Right lobe of liver (tissue), 6 donors: ENCODE data around the gene LRMDA. TPM values are rescaled to one million over a fixed set of nuclear protein-coding genes. Genes with fewer than 3 reads are reported as not detected.
A peak's percentile ranks its signal among the peaks of the same experiment; 100 is the strongest.

Source experiments
- ATAC-seq, 4 donors: fragments of 200-7000 bp; cut with Tn5 transposase; one replicate each; pipeline ENCODE4 v1.9.1; 2020; ENCODE audit warnings: mild to moderate bottlenecking in 4 of 4, moderate library complexity in 4 of 4
- DNase-seq, 3 donors: peaks; one replicate each; pipeline ENCODE4 v3.0.0-alpha.2; 2020
- H3K27ac ChIP-seq, 3 donors: fragments of 200-600 bp; one replicate each; pipeline ENCODE4 v1.8.0; 2022
- H3K27me3 ChIP-seq, 2 donors: fragments of 200-600 bp; one replicate each; pipeline ENCODE4 v1.8.0; 2022
- H3K36me3 ChIP-seq, 4 donors: fragments of 200-600 bp; sonication (generic) in 1 of 4; one replicate each; pipeline versions ENCODE4 v1.5.1 to v1.8.0; 2017 to 2022; ENCODE audit warnings: control low read depth in 1 of 4
- H3K4me1 ChIP-seq, 4 donors: fragments of 200-600 bp; sonication (generic) in 1 of 4; one replicate each; pipeline versions ENCODE4 v1.5.1 to v1.8.0; 2017 to 2022; ENCODE audit warnings: control low read depth in 1 of 4
- H3K4me3 ChIP-seq, 3 donors: fragments of 200-600 bp; one replicate each; pipeline ENCODE4 v1.8.0; 2022
- H3K9me3 ChIP-seq, 4 donors: fragments of 200-600 bp; sonication (generic) in 1 of 4; one replicate each; pipeline versions ENCODE4 v1.5.1 to v1.8.0; 2017 to 2022; ENCODE audit warnings: control low read depth in 1 of 4
- CTCF ChIP-seq, 4 donors: fragments of 200-600 bp in 3 of 4; fragments of 450-650 bp in 1 of 4; IDR thresholded peaks; one replicate each; pipeline versions ENCODE4 v1.5.1 to v1.8.0; 2016 to 2022; ENCODE audit warnings: antibody characterized with exemption in 4 of 4, mild to moderate bottlenecking in 2 of 4
- POLR2A ChIP-seq: fragments of 450-650 bp; IDR thresholded peaks from one replicate; pipeline ENCODE4 v1.6.1; 2017; ENCODE audit warnings: antibody characterized with exemption, mild to moderate bottlenecking
- WGBS: methylation state at CpG from one replicate; pipeline ENCODE4 v1.1.6; 2018; ENCODE audit warnings: low coverage, low lambda C conversion rate; ENCODE audit not compliant: insufficient coverage; ENCODE audit errors: missing lambda C conversion rate; 5-methylcytosine and 5-hydroxymethylcytosine counted together
- intact Hi-C, 2 donors: fragments of 100-400 bp; cut with DNase I; formaldehyde crosslinking; loops; one replicate each; pipeline versions ENCODE4 v1.11.2 to v1.14.1; 2022
- total RNA-seq, 6 experiments: library from RNA; depleted of rRNA in 2 of 6; stranded (reverse); fragments of >200 nt in 2 of 6; fragmentation: NEBNext Ultra II Directional in 3 of 6; extraction: Animal tissue kit (Norgen Biotek cat#: 25700) in 3 of 6; gene quantifications; one replicate each; pipeline versions ENCODE4 v1.1.0 to v1.2.4, GENCODE V29; 2016 to 2023
- donor health status: DM: no; HTN: yes; CAD: no.
- donor health status: DM: no; HTN: no; CAD: no.
- donor health status: DM: no; HTN: no; CAD: no.
- donor health status: DM: no; HTN: yes; CAD: no.
- donor health status: DM: no; HTN: yes; CAD: no.

Gene LRMDA
- total RNA-seq, 6 experiments from 2014 or later, result 9.9 to 19.9 (median 16.3) TPM

GRCh38 chr10:75720157-75720556, 288.7 kb downstream of the LRMDA start:
- 86% methylated on average over 6 of the region's 7 CpGs for WGBS

GRCh38 chr10:75722020-75722419, 290.6 kb downstream of the LRMDA start:
- ATAC-seq, result no peak
- no peak overlapping the region for H3K4me3 ChIP-seq
- no peaks in the 10 kb centered on the region for H3K27me3 ChIP-seq
- peaks cover 0 to 19% (median 3%) of the 10 kb centered on the region in 4 donors for H3K4me1 ChIP-seq
- no peak overlapping the region for H3K27ac ChIP-seq
- WGBS, result 98% methylated on average over 4 of the region's 4 CpGs
- no peaks in the 10 kb centered on the region for H3K36me3 ChIP-seq
- TF ChIP-seq CTCF (IDR thresholded peaks at IDR 0.05), result no peak
- no peak for TF ChIP-seq POLR2A
- intact Hi-C loops, result no loop called here
- no peak for DNase-seq
- no peaks in the 10 kb centered on the region for H3K9me3 ChIP-seq

More at GRCh38 chr10:75720157-75720556, 288.7 kb downstream of the LRMDA start:
- Histone ChIP-seq H3K4me1 (peaks cover 0 to 11% (median 0%) of the 10 kb centered on the region in 4 donors), H3K4me3 (no peak overlapping the region), H3K36me3 (no peaks in the 10 kb centered on the region), H3K27me3 (no peaks in the 10 kb centered on the region), H3K27ac (no peak overlapping the region), H3K9me3 (no peaks in the 10 kb centered on the region)
- DNase-seq (no peak), ATAC-seq (no peak)
- intact Hi-C loops, result no loop called here
- TF ChIP-seq CTCF (IDR thresholded peaks at IDR 0.05) (no peak), POLR2A (no peak)

- intact Hi-C loops, result no loop called here
- H3K27me3 ChIP-seq, result no peaks in the 10 kb centered on the region
- no peaks in the 10 kb centered on the region for H3K36me3 ChIP-seq
- TF ChIP-seq CTCF (IDR thresholded peaks at IDR 0.05) (no peak), POLR2A (no peak)
- ATAC-seq, result peak in 3 of 4 donors; percentile 10 to 38 (median 37)
- H3K9me3 ChIP-seq, result no peaks in the 10 kb centered on the region
- DNase-seq, result no peak
- peaks cover 0 to 25% (median 3%) of the 10 kb centered on the region in 4 donors for H3K4me1 ChIP-seq
- H3K4me3 ChIP-seq, result no peak overlapping the region
- H3K27ac ChIP-seq, result no peak overlapping the region
- 100% methylated on average over 2 of the region's 2 CpGs for WGBS
Observed at GRCh38 chr10:75722609-75723008, 291.2 kb downstream of the LRMDA start.

- TF ChIP-seq POLR2A (no peak), CTCF (IDR thresholded peaks at IDR 0.05) (no peak)
- H3K4me3 ChIP-seq, result no peak overlapping the region
- WGBS, result 77% methylated on average over 8 of the region's 9 CpGs
- intact Hi-C loops, result no loop called here
- peaks cover 0 to 22% (median 3%) of the 10 kb centered on the region in 4 donors for H3K4me1 ChIP-seq
- H3K9me3 ChIP-seq, result no peaks in the 10 kb centered on the region
- ATAC-seq, result peak; percentile 51 to 79 (median 56)
- no peaks in the 10 kb centered on the region for H3K36me3 ChIP-seq
- no peaks in the 10 kb centered on the region for H3K27me3 ChIP-seq
- DNase-seq, result no peak
- H3K27ac ChIP-seq, result no peak overlapping the region
Observed at GRCh38 chr10:75723319-75723980, 292.0 kb downstream of the LRMDA start.
